ENCODE results near the gene PPFIBP1.

The PPFIBP1 gene

DNA sequence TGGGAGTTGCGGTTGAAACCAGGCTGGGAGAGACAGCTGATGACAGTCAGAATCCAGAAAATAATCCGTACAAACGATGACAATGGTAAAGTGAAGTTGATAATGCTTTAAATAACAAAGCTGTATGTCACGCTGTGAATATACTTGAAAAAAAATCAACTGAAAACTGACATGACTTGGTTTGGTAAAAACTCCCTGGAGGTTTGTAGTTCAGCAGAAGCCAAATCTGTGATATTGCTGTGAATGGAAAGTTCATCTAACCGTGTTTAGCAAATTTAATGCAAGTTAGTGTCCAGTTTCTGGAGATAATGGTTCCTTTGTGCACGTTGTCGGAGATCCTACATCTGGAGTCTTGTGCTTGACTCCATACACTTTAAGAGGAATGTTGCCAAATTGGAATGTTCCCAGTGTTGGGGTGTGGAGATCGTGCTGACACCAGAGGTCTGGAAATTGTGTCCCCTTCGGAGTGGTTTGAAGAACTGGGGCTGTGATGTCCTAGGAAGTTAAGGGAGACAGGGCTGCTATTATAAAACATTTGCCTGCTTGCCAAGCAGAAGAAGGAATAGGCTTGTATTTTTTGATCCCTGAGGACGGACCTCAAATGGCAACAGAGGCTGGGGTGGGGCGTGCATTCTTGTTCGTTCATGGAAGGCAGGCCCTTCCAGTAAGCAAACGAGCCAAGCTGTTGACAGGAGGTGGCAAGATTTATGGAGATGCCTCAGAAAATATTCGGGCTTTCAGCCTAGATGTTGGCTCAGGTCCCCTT is 30.6 kb downstream of the PPFIBP1 start:
- H3K9ac ChIP-seq (ENCODE audit: low read length) = no peak overlapping the region
- no peak overlapping the region for H3K4me3 ChIP-seq (ENCODE audit: low read length)
- H3K36me3 ChIP-seq (ENCODE audit: control insufficient read depth, low read depth, low read length) = no peaks in the 10 kb centered on the region
- H3K27ac ChIP-seq (ENCODE audit: low read length) = no peak overlapping the region
- H3K4me1 ChIP-seq (ENCODE audit: control insufficient read depth, low read depth, low read length) = peaks cover 10% of the 10 kb centered on the region
- H3K27me3 ChIP-seq (ENCODE audit: control insufficient read depth, insufficient read depth, low read length) = no peaks in the 10 kb centered on the region
- no peaks in the 10 kb centered on the region for H3K9me3 ChIP-seq (ENCODE audit: control insufficient read depth, low read depth, low read length)

DNA sequence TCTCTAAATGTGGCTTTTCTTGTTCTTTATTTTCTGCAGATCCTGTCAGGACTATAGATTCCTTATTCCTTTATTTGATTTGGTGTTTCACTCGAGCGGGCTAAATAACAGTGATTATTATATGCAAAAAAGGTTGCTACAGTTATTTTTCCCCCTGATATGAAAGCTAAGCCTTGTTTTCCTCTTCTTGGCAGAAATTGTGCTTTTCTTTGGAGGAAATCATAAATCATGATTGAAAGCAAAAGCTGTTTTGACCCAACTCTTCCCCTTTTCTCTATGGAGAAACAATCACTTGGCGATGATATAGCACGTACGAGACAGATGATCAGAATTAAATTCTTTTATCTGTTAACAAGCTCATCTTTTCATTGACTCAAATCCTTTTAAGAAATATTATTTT is 31.4 kb downstream of the PPFIBP1 start:
- Histone ChIP-seq H3K4me3 (ENCODE audit: low read length) (no peak overlapping the region), H3K9ac (ENCODE audit: low read length) (no peak overlapping the region), H3K27me3 (ENCODE audit: control insufficient read depth, insufficient read depth, low read length) (no peaks in the 10 kb centered on the region), H3K27ac (ENCODE audit: low read length) (no peak overlapping the region), H3K9me3 (ENCODE audit: control insufficient read depth, low read depth, low read length) (no peaks in the 10 kb centered on the region), H3K36me3 (ENCODE audit: control insufficient read depth, low read depth, low read length) (no peaks in the 10 kb centered on the region), H3K4me1 (ENCODE audit: control insufficient read depth, low read depth, low read length) (peaks cover 5% of the 10 kb centered on the region)

DNA sequence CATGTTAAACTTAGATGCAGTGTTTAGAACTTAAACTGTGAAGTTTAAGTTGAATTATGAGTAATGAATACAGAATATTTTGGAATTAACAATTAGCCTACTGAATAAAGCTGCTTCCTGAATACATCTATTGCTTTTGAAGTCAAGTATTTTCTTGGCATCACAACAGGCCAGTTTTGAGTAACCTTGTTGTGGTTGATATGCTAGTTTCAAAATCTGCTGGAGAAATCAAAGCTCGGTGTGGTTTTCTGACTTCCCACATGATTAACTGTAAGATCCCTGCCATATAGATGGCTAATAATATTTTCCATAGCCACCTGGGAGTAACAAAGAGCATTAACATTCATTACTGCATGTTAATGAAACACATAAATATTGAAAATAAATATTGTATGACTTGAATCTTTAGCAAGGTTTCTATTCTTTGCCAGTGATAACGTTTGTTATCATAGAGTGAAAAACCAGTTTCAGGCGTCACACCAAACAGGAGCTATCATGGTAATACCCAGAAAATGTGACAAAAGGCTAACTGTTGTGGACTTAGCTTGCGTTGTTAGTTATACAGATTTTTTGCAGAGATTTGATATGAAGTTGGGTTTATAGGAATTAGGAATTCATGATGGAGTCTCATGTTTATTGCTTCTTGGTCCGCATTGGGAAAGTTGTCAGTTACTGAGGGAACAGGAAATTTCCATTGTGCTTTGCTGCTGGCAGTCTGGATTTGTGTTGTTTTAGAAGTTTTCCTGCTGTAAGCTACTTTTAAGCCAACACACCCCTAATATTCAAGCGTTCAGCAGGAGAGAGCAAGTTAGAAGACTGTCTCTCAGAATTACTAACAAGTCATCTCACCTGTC is 32.1 kb downstream of the PPFIBP1 start:
- Histone ChIP-seq H3K27me3 (ENCODE audit: control insufficient read depth, insufficient read depth, low read length) (no peaks in the 10 kb centered on the region), H3K9me3 (ENCODE audit: control insufficient read depth, low read depth, low read length) (no peaks in the 10 kb centered on the region), H3K27ac (ENCODE audit: low read length) (no peak overlapping the region), H3K36me3 (ENCODE audit: control insufficient read depth, low read depth, low read length) (no peaks in the 10 kb centered on the region), H3K9ac (ENCODE audit: low read length) (no peak overlapping the region), H3K4me3 (ENCODE audit: low read length) (no peak overlapping the region), H3K4me1 (ENCODE audit: control insufficient read depth, low read depth, low read length) (peaks cover 5% of the 10 kb centered on the region)

DNA sequence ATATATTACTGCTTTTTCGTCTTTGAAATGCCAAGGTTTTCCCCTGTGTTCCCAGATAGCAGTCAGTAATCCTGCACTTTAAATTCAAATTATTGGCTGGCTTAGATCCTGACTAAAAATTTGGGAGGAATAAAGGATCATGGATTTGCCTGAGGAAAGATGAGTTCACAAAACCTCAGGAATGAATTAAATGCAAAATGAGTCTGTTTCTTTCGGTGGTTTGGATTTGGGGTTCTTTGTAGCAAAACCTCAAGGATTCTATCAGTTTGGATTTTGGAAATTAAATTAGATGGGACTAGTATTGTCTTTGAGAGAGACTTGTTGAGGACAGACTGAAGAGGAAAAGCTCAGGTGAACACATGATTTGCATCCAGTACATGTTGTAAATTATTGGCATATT is 36.1 kb downstream of the PPFIBP1 start:
- H3K9me3 ChIP-seq (ENCODE audit: control insufficient read depth, low read depth, low read length) = no peaks in the 10 kb centered on the region
- H3K4me1 ChIP-seq (ENCODE audit: control insufficient read depth, low read depth, low read length) = peaks cover 10% of the 10 kb centered on the region
- no peak overlapping the region for H3K4me3 ChIP-seq (ENCODE audit: low read length)
- H3K9ac ChIP-seq (ENCODE audit: low read length) = no peak overlapping the region
- no peak overlapping the region for H3K27ac ChIP-seq (ENCODE audit: low read length)
- no peaks in the 10 kb centered on the region for H3K36me3 ChIP-seq (ENCODE audit: control insufficient read depth, low read depth, low read length)
- no peaks in the 10 kb centered on the region for H3K27me3 ChIP-seq (ENCODE audit: control insufficient read depth, insufficient read depth, low read length)

DNA sequence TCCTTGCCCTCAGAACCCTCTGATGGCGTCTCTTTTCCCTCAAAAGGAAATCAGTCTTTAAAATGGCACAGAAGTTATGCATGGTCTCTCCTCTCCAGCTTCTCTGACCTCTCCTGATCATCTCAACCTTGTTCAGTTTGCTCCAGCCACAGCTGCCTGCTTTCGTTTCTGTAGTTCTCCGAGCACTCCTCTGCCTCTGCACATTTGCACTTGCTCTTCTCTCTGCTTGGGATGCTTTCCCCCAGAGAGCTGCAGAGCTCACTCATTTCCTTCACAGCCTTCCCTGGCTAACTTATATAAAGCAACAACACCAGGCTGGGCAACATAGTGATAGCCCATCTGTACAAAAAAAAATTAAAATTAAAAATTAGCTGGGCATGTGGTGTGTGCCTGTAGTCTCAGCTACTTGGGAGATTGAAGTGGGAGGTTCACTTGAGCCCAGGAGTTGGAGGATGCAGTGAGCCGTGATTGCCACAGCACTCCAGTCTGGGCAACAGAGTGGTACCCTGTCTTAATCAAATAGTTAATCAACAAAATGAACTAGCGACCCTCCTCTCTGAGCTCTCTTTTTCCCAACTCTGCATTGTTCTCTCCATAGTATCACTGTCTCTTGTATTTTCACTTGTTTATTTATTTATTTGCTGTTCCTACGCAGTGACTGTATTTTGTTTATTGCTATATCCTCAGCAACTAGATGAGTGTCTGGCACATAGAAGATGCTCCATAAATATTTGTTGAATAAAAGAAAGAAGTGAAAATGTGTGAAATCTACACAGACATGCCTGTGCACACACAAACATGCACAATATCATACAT is 37.7 kb downstream of the PPFIBP1 start:
- H3K9me3 ChIP-seq (ENCODE audit: control insufficient read depth, low read depth, low read length) = no peaks in the 10 kb centered on the region
- H3K36me3 ChIP-seq (ENCODE audit: control insufficient read depth, low read depth, low read length) = no peaks in the 10 kb centered on the region
- H3K27ac ChIP-seq (ENCODE audit: low read length) = no peak overlapping the region
- H3K4me1 ChIP-seq (ENCODE audit: control insufficient read depth, low read depth, low read length) = peaks cover 10% of the 10 kb centered on the region
- no peak overlapping the region for H3K4me3 ChIP-seq (ENCODE audit: low read length)
- no peak overlapping the region for H3K9ac ChIP-seq (ENCODE audit: low read length)
- no peaks in the 10 kb centered on the region for H3K27me3 ChIP-seq (ENCODE audit: control insufficient read depth, insufficient read depth, low read length)

DNA sequence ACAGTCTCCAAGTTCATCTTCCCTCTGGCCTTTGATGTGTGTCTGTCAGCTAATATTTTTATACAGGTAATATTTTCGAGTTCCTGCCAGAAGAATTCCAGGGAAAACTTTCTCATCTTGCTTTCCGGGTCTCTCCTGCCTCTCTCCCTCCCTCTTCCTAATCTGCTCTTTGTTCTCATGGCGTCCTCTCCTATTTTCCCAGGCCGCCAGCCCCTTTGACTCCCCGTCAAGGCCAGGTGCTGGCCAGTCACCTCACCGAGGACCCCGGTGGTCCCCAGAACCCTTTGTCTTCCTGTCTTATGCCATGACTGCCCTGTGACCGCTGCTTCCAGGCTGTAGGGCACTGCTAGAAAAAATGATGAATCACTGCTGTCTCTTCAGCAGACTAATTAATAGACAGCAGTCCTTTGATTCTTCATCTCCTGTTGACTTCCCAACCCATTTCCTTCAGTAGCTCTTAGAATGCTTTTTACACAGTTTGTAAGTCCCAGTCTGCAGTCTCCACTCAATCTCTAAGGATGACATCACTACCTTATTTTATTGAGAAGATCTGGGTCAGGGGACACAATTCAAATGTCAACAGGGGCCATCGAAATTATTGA is 40.7 kb downstream of the PPFIBP1 start:
- Histone ChIP-seq H3K4me1 (ENCODE audit: control insufficient read depth, low read depth, low read length) (peaks cover 10% of the 10 kb centered on the region), H3K9ac (ENCODE audit: low read length) (no peak overlapping the region), H3K27ac (ENCODE audit: low read length) (no peak overlapping the region)

DNA sequence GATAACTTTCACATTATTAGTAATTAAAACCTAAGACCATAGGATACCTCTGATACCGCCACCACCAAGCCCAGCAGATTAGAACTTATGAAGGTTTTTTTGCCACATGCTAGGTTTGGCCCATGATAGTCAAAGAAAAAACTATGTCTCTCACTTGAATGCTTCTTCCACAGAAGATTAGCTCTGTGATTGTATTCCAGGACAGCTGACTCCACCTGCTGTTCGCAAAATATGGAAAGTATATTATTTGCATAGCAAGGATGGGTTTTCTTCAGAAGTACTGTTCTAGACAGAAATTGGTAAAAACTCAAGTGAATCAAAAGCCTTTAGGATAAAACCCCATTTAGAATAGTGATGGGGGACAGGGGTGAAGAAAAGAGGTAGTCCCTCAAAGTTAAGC is 42.2 kb downstream of the PPFIBP1 start:
- Histone ChIP-seq H3K36me3 (ENCODE audit: control insufficient read depth, low read depth, low read length) (no peaks in the 10 kb centered on the region), H3K4me3 (ENCODE audit: low read length) (no peak overlapping the region), H3K27ac (ENCODE audit: low read length) (no peak overlapping the region), H3K9me3 (ENCODE audit: control insufficient read depth, low read depth, low read length) (no peaks in the 10 kb centered on the region), H3K9ac (ENCODE audit: low read length) (no peak overlapping the region), H3K27me3 (ENCODE audit: control insufficient read depth, insufficient read depth, low read length) (no peaks in the 10 kb centered on the region), H3K4me1 (ENCODE audit: control insufficient read depth, low read depth, low read length) (peaks cover 5% of the 10 kb centered on the region)

More for the DNA sequence above, 40.7 kb downstream of the PPFIBP1 start:
- no peaks in the 10 kb centered on the region for H3K36me3 ChIP-seq (ENCODE audit: control insufficient read depth, low read depth, low read length)
- no peak overlapping the region for H3K4me3 ChIP-seq (ENCODE audit: low read length)
- H3K9me3 ChIP-seq (ENCODE audit: control insufficient read depth, low read depth, low read length) = no peaks in the 10 kb centered on the region
- no peaks in the 10 kb centered on the region for H3K27me3 ChIP-seq (ENCODE audit: control insufficient read depth, insufficient read depth, low read length)

DNA sequence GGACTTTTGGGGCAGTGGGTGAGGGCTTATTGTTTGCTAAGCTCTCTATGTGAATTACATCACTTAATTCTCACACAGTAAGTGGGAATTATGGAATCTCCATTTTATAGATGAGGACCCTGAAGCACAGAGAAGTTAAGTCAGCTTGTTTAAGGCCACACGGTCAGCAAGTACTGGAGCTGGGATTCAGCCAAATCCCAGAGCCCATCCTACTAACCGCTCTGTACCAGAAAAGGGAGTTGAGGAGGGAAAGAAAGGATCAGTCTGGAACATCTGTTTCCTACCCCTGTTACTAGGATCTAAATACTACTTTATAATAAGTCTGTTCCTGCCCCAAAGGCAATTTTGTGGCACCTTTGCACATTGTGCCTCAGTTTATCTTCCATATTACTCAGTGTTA is 42.6 kb downstream of the PPFIBP1 start:
- H3K4me1 ChIP-seq (ENCODE audit: control insufficient read depth, low read depth, low read length) = peaks cover 5% of the 10 kb centered on the region
- no peak overlapping the region for H3K27ac ChIP-seq (ENCODE audit: low read length)
- no peak overlapping the region for H3K9ac ChIP-seq (ENCODE audit: low read length)
- H3K27me3 ChIP-seq (ENCODE audit: control insufficient read depth, insufficient read depth, low read length) = no peaks in the 10 kb centered on the region
- no peak overlapping the region for H3K4me3 ChIP-seq (ENCODE audit: low read length)
- no peaks in the 10 kb centered on the region for H3K36me3 ChIP-seq (ENCODE audit: control insufficient read depth, low read depth, low read length)
- no peaks in the 10 kb centered on the region for H3K9me3 ChIP-seq (ENCODE audit: control insufficient read depth, low read depth, low read length)

DNA sequence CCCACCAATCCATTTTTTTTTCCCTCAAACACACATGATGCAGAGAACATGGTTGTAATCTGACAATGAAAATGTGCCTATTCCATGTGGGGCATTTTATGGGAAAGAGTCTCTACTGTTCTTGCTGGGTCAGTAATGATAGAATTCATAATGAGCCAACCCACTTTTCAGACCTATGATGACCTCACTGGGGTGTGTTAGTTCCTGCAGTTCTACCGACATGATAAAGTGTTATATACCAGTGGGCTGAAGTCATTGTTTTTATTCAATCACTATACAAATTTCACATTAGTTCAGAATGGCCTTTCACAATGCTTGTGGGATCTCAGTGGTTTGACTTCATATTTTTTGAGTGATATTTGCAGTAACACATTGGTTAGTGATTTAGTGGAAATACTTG is 47.5 kb downstream of the PPFIBP1 start:
- H3K27ac ChIP-seq (ENCODE audit: low read length) = no peak overlapping the region
- H3K27me3 ChIP-seq (ENCODE audit: control insufficient read depth, insufficient read depth, low read length) = no peaks in the 10 kb centered on the region
- H3K4me1 ChIP-seq (ENCODE audit: control insufficient read depth, low read depth, low read length) = no peaks in the 10 kb centered on the region

DNA sequence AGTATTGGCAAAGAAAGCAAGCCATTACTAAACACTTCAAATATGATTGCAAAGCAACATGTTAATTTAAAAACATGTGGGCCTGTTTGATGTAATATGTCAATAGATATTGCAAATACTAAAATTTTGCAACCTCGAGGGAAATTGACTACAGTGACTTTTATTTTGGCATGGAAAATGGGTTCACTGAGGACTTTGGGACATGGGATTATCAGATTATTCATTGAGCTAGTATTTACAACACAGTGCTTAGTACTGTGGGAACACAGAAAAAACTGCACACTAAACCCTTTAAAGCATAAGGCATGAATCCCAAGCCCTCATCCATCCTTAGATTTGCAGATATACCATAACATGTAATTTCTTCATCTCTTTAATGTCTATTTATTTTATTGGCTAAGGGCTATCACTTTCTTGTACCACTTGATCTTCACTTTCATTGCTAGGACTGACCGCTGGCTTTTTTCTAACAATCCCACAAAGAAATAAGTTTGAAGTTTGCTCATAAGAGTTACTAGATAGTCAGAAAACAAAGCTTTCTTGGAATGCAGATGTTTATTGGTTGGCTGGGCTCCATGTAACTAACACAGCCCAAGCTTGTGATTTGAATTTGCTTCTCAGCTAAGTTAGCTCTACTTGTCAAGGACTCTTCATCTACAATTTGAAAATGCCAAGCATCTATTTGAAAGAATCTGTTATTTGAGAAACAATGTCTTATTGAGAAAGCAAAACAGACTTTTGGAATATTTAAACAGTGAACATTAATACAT is 48.7 kb downstream of the PPFIBP1 start:
- H3K36me3 ChIP-seq (ENCODE audit: control insufficient read depth, low read depth, low read length) = no peaks in the 10 kb centered on the region
- no peaks in the 10 kb centered on the region for H3K27me3 ChIP-seq (ENCODE audit: control insufficient read depth, insufficient read depth, low read length)
- no peak overlapping the region for H3K9ac ChIP-seq (ENCODE audit: low read length)
- no peak overlapping the region for H3K27ac ChIP-seq (ENCODE audit: low read length)
- no peaks in the 10 kb centered on the region for H3K4me1 ChIP-seq (ENCODE audit: control insufficient read depth, low read depth, low read length)
- no peak overlapping the region for H3K4me3 ChIP-seq (ENCODE audit: low read length)
- no peaks in the 10 kb centered on the region for H3K9me3 ChIP-seq (ENCODE audit: control insufficient read depth, low read depth, low read length)

More for the DNA sequence above, 47.5 kb downstream of the PPFIBP1 start:
- Histone ChIP-seq H3K4me3 (ENCODE audit: low read length) (no peak overlapping the region), H3K36me3 (ENCODE audit: control insufficient read depth, low read depth, low read length) (no peaks in the 10 kb centered on the region), H3K9me3 (ENCODE audit: control insufficient read depth, low read depth, low read length) (no peaks in the 10 kb centered on the region), H3K9ac (ENCODE audit: low read length) (no peak overlapping the region)
